GM18505 (cell line): ENCODE results near the gene DOCK4.

ENCODE experiments used
- ATAC-seq: cut with Tn5 transposase; IDR thresholded peaks from one replicate; pipeline ENCODE4 v1.9.1; 2021; ENCODE audit not compliant: unreplicated experiment
- POLR2A ChIP-seq: IDR thresholded peaks from 4 replicates; pipeline ENCODE4 v1.6.1; 2011; ENCODE audit warnings: borderline replicate concordance; ENCODE audit not compliant: insufficient read depth, insufficient read length; ENCODE audit errors: extremely low read depth

Gene DOCK4

DNA sequence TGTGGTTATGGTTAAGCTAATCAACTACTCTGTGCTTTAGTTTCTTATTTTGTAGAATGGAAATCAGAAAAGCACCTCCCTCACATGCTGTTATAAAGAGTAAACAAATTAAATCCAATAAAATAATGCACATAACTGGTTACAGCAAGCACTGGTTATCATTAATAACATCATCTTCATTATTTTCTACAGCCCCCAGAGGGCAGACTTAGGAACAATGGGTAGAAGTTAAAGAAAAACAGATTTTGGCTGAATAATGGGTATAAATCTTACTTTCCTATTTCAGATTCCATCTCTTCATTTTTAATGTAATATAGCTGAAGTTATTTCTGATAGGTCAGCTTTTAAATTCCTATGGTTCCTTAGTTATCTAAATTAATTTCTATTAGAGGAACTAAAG, 126.5 kb downstream of the DOCK4 start:
- ATAC-seq: no peak
- no peak for TF ChIP-seq POLR2A

DNA sequence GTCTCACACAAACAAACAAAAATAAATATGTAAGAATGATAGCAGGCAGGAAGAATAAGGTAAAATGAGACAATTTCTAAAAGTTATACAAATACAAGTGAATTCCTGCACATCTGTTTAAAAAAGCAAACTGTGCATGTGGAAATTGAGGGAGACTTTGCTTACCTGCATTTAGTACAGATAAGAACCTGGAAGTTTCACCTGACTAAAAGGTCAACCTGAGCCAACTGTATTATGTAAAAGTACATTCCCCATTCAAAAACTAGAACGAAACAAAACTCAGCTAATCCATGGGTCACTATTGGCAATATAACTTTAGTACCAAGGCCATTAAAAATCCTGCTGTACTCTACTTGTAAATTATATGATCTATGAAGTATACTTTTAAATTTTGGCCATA, 127.1 kb downstream of the DOCK4 start:
- no peak for TF ChIP-seq POLR2A
- no peak for ATAC-seq

DNA sequence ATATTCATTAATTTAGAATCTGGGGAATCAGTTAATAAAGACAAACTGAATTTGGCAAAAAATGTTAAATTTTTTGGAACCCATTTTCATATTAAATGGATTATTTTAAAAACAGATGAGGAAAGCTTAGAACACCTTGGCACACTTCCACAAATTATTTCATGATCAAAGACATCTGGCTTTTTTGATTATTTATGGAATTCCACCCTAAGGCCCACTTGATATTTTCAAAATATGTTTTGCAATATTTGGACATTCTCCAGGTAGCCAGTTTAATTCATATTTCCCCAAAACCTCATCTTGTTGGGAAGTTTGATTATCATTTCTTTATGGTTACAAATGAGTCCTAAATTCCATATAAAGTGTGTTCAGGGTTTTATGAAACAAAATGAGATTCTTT, 129.9 kb downstream of the DOCK4 start:
- ATAC-seq: no peak

DNA sequence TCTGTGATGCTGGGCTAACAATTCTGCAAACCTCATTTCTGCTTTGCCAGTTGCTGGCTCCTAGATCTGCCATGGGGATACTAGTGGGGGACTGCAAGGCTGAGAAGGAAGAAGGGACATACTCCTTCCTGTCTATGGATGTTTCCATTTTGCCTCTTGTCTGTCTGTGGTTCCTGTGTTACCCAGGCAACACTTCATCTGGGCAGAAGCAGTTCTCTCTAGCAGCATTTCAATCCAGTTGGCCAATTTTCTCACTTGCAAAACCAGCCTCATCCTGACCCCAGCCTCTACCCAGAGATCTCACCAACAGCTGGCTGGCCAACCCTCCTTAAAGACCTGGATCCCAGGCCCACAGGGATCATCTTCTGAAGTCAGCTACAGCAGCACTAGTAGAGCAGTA, 131.7 kb downstream of the DOCK4 start:
- no peak for ATAC-seq
- TF ChIP-seq POLR2A: no peak

More for the DNA sequence above, 129.9 kb downstream of the DOCK4 start:
- no peak for TF ChIP-seq POLR2A

DNA sequence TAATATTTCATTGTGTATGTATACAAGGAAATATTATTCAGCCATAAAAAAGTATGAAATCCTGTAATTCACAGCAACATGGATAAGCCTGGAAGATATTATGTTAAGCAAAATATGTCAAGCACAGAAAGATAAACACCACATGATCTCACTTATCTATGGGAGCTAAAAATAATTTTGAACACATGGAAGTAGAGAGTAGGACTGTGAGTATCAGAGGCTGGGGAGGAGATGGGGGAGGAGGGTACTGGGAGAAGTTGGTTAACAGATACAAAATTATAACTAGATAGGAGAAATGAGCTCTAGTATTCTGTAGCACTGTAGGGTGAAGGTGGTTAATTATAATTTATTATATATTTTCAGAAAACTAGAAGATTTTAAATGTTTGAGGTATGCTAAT, 132.7 kb downstream of the DOCK4 start:
- no peak for ATAC-seq

DNA sequence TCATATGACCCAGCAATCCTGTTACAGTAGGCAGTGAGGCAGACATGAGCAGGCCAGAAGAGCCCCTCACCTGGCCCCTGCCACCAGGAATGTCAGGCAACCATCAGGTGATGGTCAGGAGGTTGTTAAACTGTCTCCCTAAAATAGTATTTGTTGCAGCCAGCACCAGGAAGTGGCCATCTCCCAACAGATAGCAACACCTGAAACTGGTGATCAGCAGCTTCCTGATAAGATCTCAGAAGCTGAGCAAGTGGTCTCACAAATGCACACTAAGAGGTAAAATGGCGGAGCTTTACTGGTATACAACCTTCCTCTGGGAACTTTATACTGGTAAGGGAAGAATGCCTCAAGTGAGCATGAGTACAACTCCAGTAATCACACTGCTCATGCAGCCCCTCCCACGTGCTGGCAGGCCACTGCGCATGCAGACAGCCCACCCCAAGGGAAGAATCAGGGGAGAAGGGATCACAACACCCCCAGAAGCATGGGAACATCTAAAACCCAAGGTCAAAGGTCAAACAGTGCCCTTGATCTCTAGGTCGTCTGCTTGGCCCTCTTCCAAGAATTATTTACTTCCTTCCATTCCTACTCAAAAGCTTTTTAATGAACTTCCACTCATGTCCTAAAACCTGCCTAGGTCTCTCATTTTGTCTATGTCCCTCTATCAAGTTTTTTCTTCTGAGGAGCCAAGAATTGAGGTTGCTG, 133.5 kb downstream of the DOCK4 start:
- no peak for ATAC-seq

More for the DNA sequence above, 132.7 kb downstream of the DOCK4 start:
- no peak for TF ChIP-seq POLR2A

DNA sequence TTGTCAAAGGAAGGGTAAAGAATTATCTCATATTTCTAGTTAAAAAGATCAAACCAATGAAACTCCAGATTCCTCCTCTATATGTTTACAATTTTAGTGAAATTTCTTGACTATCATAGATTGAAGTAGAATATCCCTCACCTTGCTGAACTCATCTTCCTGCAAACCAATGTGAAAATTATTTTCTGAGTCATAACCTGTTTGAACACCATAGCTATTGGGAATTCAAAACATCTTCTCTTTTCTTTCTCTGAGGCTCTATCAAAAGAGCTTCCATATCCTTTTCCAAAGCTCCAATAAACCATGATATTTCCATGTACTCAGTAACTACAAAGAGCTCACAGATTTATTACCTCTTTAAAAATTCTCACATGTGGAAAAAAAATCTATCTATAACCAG, 134.3 kb downstream of the DOCK4 start:
- TF ChIP-seq POLR2A: no peak
- no peak for ATAC-seq

More for the DNA sequence above, 133.5 kb downstream of the DOCK4 start:
- TF ChIP-seq POLR2A: no peak

DNA sequence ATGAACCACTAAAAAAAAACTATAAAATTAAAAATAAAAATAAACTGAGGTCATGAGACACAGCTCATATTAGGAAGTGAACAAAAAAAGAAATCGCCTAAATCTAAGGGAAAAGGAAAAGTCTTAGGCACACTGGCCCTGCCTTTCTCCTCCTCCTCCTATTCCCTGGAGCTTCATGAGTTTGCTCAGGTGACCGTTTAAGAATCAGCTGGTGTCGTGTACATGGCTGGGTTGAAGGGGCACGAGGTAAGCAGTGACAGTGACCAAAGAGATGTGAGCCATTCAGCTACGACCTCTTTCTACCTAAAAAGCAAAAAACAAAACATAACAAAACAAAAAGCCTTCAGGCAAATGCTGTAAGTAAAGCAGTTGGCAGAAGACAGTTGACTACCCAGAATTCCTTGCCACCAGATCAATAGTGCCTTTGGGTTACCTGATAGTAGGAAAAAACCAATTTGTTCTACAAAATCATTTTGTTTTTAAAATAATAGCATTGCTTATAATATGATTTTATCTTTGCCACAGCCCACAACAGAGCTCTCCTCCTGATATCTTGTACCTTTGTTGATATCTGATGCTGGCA, 135.4 kb downstream of the DOCK4 start:
- ATAC-seq: no peak
- TF ChIP-seq POLR2A: no peak

DNA sequence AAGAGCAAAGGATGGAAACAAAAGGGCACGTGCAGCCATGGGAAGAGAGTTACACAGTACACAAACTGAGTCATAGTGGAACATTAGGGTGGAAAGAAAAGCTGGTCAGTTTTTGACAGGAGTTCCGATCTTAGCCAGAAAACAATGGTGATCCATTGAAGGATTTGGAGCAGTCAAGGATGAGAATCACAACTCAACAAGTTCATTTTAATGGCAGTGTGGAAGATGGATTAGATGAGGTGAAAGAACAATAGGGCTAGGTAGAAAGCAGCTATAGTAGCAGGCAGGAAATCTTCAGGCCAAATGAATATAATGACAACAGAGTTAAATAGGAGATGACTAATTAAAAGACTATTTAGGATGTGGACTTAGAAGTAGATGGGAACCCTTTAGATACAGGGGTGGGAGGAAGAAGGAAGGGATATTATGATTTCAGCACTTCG, 136.3 kb downstream of the DOCK4 start:
- no peak for ATAC-seq
- TF ChIP-seq POLR2A: no peak

DNA sequence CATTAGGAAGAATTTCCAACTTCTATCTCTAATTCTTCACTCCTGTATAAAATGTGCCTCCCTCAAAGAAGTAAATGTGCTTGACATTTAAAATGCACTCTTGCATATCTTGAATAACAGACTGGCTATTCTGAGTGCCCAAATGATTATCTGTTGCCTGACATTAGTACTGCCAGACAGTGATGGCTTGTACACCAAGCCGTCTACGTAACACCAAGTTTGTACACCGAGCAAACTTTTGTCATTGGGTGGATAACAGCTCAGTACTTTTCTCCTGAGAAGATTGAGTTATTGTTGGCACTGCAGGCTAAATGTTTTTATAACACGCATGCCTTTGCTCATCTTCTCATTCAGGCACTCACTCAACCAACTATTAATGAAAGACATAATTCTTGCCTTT, 137.2 kb downstream of the DOCK4 start:
- no peak for ATAC-seq
- no peak for TF ChIP-seq POLR2A

DNA sequence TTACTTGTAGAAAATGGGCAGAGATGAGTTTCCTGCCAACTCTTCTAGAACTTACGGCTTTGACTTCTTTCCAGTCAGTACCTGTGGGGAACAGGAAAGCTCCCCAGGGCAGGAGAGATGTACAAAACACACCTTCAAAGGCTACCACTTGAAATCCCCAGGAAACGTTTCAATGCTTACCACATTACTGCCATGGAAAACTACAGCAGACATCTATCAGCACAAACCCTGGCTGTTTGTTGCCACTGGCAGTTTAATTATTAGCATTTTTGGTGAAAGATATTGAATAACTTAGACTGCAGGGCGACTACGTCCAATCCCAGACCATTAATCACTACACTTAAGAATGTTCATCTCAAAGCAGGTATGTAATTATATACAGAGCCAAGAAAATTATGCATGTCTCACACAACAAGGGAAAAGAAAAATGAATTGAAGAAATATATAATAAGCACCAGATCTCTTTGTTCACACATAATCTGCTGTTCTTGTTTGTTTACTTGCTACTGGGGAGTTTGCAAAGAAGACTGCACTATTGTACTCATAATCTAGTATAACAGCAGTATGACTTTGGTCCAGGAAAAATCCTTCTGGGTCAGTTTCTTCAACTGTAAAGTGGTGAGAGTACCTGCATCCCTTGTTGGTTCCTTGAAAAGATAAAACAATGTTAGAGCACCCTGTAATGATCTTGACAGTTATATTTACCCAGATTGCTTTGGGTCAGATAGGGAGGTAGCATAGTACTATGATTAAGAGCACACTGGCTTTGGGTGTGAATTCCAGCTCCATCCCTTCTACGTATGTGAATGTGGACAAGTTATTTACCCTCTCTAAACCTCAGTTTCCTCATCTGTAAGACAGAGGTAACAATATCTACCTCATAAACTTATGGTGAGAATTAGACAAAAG, 138.3 kb downstream of the DOCK4 start:
- TF ChIP-seq POLR2A: no peak
- ATAC-seq: no peak

DNA sequence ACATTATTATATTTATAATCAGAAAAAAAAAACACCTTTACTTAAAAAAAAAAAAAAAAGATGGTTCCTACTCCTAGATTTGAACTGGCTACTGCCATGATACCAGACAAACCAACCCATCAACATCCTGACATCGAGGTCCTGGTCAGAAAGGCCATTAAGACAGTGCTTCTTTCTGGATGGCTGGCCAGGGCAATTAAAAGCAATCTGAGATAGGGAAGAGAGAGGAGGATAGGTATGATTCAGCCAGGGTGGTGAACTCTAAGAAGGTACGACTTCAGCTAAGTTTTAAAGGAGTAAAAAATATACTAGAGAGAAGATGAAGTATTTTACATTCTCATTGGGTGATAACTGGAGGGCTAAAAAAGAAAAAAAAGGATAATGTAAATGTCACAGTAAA, 139.0 kb downstream of the DOCK4 start:
- TF ChIP-seq POLR2A: no peak
- ATAC-seq: no peak

DNA sequence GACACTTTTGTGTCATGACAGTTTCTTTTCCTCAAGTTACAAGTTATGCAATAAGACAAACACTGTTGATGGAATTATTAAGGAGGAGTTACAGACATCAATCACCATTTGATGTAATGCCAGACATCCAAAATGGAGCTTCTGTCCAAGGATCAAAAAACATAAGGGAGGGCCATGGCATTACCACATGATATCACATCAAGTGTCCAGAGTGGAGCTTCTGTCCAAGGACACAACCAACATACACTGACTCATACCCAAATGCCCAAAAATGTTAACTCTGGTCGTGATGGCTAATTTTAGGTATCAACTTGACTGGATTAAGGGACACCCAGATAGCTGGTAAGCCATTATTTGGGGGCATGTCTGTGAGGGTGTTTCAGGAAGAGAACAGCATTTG, 140.4 kb downstream of the DOCK4 start:
- no peak for ATAC-seq
- no peak for TF ChIP-seq POLR2A

DNA sequence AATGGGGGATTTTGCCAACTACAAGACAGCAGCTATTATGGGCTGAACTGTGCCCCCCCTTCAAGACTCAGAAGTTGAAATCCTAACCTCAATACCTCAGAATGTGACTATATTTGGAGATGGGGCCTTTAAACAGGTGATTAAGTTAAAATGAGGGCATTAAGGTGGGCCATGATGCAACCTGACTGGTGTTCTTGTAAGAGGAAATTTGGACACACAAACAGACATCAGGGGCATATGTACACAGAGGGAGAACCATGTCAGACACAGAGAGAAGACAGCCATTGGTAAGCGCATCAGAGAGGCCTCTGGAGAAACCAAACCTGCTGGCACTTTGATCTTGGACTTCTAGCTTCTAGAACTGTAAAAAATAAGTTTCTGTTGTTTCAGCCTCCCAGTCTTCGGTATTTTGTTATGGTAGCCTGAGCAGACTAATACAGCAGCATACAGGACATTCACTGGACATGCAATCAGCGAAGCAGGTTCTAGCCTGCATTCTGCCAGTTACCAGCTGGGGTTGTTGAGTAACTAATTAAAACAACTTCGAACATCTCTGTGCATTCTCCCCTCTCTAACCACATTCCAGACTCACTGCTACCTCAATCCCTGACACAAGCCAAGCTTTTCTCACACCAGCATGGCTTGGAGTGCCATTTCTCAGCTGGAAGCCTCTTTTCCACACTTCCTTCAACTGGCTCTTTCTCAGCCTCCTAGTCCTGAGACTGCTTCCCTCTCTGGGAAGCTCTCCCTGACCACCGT, 141.4 kb downstream of the DOCK4 start:
- no peak for TF ChIP-seq POLR2A
- no peak for ATAC-seq

DNA sequence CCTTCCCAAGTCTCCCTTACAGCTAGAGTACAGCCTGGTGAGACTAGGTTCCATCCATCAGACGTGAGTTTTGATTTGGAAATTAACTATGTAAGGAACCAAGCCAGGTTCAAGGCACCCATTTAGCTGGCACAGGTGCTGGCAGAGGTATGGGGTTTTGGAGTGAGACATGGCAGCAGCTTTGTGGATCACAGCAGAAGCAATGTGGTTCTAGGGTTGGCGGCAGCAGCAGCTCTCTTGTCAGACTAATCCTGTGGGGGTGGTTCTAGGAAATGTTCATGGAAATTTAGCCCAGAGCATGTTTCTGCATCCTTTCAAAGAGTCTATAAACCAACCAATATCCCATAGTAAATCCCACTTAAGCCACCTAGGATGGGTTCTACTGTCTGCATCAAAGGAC, 142.2 kb downstream of the DOCK4 start:
- TF ChIP-seq POLR2A: no peak
- no peak for ATAC-seq
